CD4-positive, alpha-beta T cell treated with Interleukin-12 subunit alpha and Interleukin-12 subunit beta, for 1 hour (primary cell): ENCODE measurements around the gene CREB3L2.
"Not testable (repeated sequence)": the region's sequence is repeated elsewhere in the genome, so short reads cannot be mapped to it uniquely, and the experiment has no call there.

ENCODE experiments used
- DNase-seq: peaks from one replicate; pipeline ENCODE4 v3.0.0-alpha.2; 2020

CREB3L2 gene

GRCh38 chr7:137987018-137987349 is 14.9 kb downstream of the CREB3L2 start:
- no peak for DNase-seq

GRCh38 chr7:137986252-137987017 is 15.5 kb downstream of the CREB3L2 start:
- DNase-seq = no peak

GRCh38 chr7:137985897-137986251 is 16.0 kb downstream of the CREB3L2 start:
- DNase-seq = no peak

- DNase-seq = no peak
These were observed 16.5 kb downstream of the CREB3L2 start for GRCh38 chr7:137985253-137985896.

- no peak for DNase-seq
These were observed 17.5 kb downstream of the CREB3L2 start for GRCh38 chr7:137984181-137985041.

- no peak for DNase-seq
These were observed 18.4 kb downstream of the CREB3L2 start for GRCh38 chr7:137983323-137984008.

GRCh38 chr7:137982394-137982793 is 19.5 kb downstream of the CREB3L2 start:
- DNase-seq = not testable (repeated sequence)

GRCh38 chr7:137981668-137982067 is 20.2 kb downstream of the CREB3L2 start:
- no peak for DNase-seq

- no peak for DNase-seq
These were observed 20.7 kb downstream of the CREB3L2 start for GRCh38 chr7:137981175-137981574.

- DNase-seq = no peak
These were observed 21.6 kb downstream of the CREB3L2 start for GRCh38 chr7:137980308-137980707.

- DNase-seq = no peak
These were observed 23.2 kb downstream of the CREB3L2 start for GRCh38 chr7:137978464-137979237.

GRCh38 chr7:137977173-137977572 is 24.7 kb downstream of the CREB3L2 start:
- DNase-seq = no peak

- DNase-seq = no peak
These were observed 25.2 kb downstream of the CREB3L2 start for GRCh38 chr7:137976696-137977095.

GRCh38 chr7:137976232-137976631 is 25.7 kb downstream of the CREB3L2 start:
- no peak for DNase-seq

GRCh38 chr7:137975768-137976167 is 26.1 kb downstream of the CREB3L2 start:
- no peak for DNase-seq

GRCh38 chr7:137975221-137975620 is 26.7 kb downstream of the CREB3L2 start:
- DNase-seq = no peak

GRCh38 chr7:137974766-137975165 is 27.1 kb downstream of the CREB3L2 start:
- no peak for DNase-seq

GRCh38 chr7:137970253-137970975 is 31.5 kb downstream of the CREB3L2 start:
- DNase-seq = no peak

- no peak for DNase-seq
These were observed 32.1 kb downstream of the CREB3L2 start for GRCh38 chr7:137969828-137970227.

GRCh38 chr7:137968890-137969289 is 33.0 kb downstream of the CREB3L2 start:
- DNase-seq = no peak

GRCh38 chr7:137968339-137968738 is 33.5 kb downstream of the CREB3L2 start:
- not testable (repeated sequence) for DNase-seq
